SH-SY5Y (cell line): Measurements from ENCODE around the gene CELA2B.

ENCODE experiments used
- GATA2 ChIP-seq: IDR thresholded peaks from 2 replicates; pipeline ENCODE4 v1.6.1; 2011; ENCODE audit warnings: mild to moderate bottlenecking, low read depth, low read length
- GATA3 ChIP-seq: IDR thresholded peaks from 2 replicates; pipeline ENCODE4 v1.6.1; 2011; ENCODE audit warnings: low read depth, mild to moderate bottlenecking, low read length, moderate library complexity

GRCh38 chr1:15457585-15457984, 18.3 kb upstream of the CELA2B start:
- TF ChIP-seq GATA2: no peak
- no peak for TF ChIP-seq GATA3
